ENCODE results near the gene AMPD2.

AMPD2 gene

DNA sequence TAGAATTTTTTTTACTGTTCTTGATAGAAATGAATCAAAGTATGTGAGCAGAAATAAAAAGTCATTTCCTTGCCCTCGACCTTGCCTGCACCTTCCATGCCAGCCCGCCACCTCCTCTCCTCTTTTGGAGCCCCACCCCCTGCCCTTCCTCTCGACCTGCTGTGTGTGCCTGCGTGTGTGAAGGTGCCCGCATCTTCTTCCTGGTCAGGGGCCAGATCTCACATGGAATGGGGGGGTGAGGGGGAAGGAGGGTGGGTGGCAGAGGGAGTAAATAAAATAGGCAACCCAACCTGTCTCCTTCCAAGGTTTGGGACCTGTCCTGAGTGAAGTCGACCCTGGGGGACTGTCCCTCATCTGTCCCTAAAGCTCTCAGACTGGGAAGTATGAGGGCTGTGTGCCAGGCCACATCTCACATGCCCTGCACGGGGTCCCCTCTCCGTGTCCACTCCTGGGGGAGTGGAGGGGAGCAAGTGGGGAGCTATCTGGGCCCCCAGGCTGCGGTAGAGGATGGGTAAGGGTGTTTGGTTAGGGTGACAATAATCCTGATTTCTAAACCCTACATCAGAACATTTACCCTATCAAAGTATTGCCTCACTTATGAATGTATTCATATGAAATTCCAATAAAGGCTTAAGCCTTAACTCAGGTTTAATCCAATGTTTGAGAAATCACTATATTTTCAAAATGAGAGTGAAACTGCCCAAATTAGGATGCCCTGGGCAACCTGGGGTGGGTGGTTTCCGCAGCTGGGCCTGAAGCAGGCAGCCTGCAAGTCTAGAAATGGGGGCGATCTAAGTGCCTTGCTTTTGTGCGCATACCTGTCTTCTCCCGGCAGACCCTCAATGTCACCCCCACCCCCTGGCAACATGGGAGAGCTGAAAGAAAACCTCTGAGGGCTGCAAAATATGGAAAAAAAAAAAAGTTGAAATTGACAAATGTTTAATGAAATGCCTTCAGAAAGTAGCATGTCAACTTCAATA is 15.4 kb downstream of the AMPD2 start:
- peak overlapping the region; percentile 21; the same call in 1 of the 2 replicates for H3K4me3 ChIP-seq (ENCODE audit: low read depth, low read length)
- peak; percentile 53 for DNase-seq (ENCODE audit: low read depth)
- TF ChIP-seq, protein P1, sequence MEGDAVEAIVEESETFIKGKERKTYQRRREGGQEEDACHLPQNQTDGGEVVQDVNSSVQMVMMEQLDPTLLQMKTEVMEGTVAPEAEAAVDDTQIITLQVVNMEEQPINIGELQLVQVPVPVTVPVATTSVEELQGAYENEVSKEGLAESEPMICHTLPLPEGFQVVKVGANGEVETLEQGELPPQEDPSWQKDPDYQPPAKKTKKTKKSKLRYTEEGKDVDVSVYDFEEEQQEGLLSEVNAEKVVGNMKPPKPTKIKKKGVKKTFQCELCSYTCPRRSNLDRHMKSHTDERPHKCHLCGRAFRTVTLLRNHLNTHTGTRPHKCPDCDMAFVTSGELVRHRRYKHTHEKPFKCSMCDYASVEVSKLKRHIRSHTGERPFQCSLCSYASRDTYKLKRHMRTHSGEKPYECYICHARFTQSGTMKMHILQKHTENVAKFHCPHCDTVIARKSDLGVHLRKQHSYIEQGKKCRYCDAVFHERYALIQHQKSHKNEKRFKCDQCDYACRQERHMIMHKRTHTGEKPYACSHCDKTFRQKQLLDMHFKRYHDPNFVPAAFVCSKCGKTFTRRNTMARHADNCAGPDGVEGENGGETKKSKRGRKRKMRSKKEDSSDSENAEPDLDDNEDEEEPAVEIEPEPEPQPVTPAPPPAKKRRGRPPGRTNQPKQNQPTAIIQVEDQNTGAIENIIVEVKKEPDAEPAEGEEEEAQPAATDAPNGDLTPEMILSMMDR (IDR thresholded peaks at IDR 0.05; ENCODE audit: insufficient read depth, low read depth, low read length, missing control alignments): no peak

DNA sequence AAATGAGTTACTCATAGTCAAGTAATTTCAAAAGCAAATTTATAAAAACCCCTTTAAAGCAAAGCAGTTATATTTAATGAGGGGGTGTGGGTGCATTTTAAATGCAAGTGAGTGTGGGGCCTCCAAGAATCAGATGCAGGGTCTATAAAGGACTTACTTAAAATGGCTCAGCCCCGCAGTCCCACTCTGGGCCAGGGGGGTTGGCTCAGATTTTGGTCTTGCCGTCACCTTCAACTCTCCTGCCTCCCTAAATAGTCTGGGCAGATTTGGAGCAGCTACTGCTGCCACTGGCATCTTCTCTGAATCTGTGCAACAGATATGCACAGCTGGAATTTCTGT is 16.2 kb downstream of the AMPD2 start:
- no peak for DNase-seq (ENCODE audit: low read depth)
- no peak overlapping the region for H3K4me3 ChIP-seq (ENCODE audit: low read depth, low read length)
- TF ChIP-seq, protein P1 (IDR thresholded peaks at IDR 0.05; ENCODE audit: insufficient read depth, low read depth, low read length, missing control alignments): no peak

DNA sequence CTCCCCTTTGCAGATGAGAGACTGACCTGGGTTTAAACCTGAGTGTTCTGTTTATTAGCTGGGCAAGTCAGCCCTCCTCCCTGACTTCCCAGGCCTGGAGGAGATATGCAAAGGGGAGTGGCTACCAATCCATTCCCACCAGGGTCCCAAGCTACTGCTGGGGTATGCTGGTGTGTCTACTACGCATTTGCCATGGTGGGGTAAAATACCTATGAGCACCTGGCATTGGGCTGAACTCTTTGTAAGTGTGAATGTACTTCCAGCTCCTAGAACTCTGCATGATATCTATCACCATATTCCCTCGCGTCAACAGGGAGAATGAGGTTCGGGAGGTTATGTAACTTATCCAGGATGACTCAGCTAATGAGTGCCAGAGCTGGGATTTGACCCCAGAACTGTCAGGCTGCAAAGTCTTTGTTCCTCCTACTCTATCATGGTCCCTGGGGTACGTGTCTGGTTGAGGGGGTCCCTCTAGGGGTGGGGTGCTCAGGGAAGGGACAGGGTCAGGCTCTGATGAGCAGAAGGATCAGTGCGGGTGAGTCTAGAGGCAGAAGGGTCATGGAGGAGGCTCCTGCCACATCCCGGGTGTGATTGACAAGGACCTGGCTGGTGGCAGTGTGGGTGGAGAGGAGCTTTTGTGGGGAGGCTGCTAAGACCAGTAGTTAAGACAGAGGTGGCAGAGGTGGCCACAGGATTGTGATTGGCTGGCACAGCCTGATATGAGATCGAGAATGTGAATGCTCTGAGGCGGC is 16.7 kb downstream of the AMPD2 start:
- DNase-seq (ENCODE audit: low read depth): no peak
- TF ChIP-seq, protein P1 (IDR thresholded peaks at IDR 0.05; ENCODE audit: insufficient read depth, low read depth, low read length, missing control alignments): no peak
- H3K4me3 ChIP-seq (ENCODE audit: low read depth, low read length): no peak overlapping the region

DNA sequence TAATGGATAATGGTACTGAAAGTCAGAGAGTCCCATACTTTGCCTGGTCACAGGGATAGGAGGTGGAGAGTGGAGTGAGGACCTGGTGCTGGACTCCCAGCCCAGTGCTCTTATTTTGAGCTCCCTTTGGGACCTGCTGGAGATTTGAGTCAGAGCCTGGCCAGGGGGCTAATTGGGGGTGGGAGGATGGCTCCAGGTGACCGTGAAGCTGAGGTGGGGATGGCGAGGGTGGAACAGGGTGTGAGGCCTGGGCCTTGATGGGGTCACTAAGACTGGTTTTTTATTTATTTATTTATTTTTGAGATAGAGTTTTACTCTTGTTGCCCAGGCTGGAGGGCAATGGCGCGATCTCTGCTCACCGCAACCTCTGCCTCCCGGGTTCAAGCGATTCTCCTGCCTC is 17.8 kb downstream of the AMPD2 start:
- TF ChIP-seq, protein P1 (IDR thresholded peaks at IDR 0.05; ENCODE audit: insufficient read depth, low read depth, low read length, missing control alignments): no peak
- no peak for DNase-seq (ENCODE audit: low read depth)
- no peak overlapping the region for H3K4me3 ChIP-seq (ENCODE audit: low read depth, low read length)

DNA sequence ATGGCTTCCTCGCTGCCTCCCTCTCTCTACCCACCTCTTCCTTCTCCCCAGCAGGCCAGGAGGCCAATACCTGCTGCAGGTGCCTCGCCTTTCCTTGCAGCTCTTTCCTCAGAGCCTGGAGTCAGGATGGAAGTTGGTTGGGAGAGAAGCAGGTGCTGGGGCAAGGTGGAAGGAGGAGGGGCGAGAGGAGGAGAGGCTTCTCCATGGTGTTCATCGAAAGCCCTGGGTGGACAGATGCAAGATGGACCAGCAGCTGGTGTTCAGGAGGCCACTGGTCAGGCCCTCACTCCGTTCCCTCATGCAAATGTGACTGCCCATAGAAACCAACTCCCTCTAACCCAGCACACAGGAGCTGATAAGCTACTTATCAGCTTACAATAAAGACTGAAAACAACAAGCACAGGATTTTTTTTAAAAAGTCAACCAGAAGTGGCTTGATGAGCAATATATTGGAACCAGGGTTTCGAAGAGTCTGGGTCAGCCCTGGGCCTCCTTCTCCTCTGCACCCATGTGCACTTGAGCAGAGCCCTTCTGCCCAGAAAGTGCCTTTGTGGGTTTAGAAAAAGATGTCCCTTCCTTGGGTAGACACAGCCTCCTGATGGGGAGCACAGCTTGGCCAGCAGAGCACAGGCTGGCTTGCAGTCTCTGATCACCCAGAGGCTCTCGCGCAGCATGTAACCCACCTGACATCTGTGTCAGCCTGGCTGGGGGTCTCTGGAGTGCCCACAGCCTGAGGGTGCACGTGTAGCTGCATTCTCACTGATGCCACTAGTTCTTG is 19.6 kb downstream of the AMPD2 start:
- TF ChIP-seq, protein P1 (IDR thresholded peaks at IDR 0.05; ENCODE audit: insufficient read depth, low read depth, low read length, missing control alignments): no peak
- no peak for DNase-seq (ENCODE audit: low read depth)
- no peak overlapping the region for H3K4me3 ChIP-seq (ENCODE audit: low read depth, low read length)

GRCh38 chr1:109639841-109640184 is 20.2 kb downstream of the AMPD2 start:
- H3K4me3 ChIP-seq (ENCODE audit: low read depth, low read length): no peak overlapping the region
- TF ChIP-seq, protein P1 (IDR thresholded peaks at IDR 0.05; ENCODE audit: insufficient read depth, low read depth, low read length, missing control alignments): no peak
- DNase-seq (ENCODE audit: low read depth): no peak

Data from GM12865 (cell line).